ENCODE data around the gene LRRC59.
"Not testable (repeated sequence)": the region's sequence is repeated elsewhere in the genome, so short reads cannot be mapped to it uniquely, and the experiment has no call there.

The LRRC59 gene

DNA sequence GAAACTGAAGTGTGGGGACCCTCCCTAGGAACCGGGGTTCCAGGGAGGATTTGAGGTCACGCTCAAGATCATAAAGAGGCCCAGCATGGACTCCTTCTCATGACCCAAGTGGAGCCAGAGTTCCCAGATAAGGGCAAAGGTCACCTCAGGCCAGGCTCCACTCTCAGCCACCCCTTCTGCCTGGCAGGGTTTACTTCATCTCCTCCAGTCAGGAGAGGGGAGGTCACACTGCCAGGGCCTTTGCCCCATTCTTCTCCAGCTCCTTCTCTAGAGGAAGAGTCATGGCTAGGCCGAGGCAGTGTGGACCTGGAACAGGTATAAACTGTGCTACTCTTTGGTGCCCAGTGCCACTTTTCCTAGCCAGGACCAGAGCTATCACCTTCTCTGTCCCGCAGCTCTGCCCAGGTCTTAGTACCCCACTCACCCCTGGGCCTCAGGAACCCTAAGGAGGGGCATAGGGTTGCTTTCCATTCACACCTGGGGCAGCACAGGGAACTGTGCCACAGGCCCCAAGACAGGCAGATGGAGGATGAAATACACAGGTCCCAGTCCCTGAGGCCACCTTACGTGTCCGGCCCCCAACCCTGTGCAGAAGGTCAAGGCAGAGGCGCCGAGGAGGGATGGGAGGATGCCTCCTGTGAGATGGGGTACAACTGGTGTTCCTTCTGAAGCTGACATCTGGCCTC, 27.8 kb upstream of the LRRC59 start:
- DNase-seq (ENCODE audit: low read depth, low spot score) = no peak

DNA sequence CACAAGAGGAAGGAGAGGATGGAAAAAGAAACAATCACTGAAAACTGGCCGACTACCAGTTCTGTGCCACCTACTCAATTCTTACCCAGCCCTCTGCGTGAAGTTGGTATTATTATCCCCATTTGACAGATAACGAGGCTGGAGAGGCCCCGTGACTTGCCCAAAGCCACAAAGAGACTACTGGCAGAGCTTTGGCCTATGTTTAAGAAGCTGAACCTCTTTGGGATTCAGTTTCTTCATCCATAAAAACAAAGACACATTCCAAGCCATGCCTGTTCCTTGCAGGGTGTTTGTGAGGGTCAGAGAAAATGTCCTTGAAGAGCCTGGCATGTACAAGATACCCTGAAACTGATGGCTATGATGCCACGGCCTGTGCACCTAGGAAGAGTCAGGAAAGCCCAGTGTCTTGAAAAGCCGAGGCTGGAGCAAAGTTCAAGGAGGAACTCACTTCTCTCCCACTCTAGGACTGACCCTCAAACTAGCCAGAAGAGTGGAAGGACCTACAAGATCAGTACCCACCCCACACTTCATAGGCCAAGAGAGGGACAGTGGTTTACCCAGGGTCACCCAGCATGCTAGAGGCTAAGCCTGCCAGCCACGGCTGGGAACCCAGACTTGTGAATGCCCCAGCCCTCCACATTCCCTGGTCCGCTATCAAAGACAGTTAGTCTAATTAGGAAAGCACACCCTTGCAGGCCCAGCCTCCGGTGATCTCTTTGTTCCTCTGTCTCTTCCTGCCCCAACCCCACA, 27.1 kb upstream of the LRRC59 start:
- no peak for DNase-seq (ENCODE audit: low read depth, low spot score)
- peak overlapping the region; percentile 70 for H3K27ac ChIP-seq

More for the DNA sequence above, 27.8 kb upstream of the LRRC59 start:
- peak overlapping the region; percentile 87 for H3K27ac ChIP-seq

DNA sequence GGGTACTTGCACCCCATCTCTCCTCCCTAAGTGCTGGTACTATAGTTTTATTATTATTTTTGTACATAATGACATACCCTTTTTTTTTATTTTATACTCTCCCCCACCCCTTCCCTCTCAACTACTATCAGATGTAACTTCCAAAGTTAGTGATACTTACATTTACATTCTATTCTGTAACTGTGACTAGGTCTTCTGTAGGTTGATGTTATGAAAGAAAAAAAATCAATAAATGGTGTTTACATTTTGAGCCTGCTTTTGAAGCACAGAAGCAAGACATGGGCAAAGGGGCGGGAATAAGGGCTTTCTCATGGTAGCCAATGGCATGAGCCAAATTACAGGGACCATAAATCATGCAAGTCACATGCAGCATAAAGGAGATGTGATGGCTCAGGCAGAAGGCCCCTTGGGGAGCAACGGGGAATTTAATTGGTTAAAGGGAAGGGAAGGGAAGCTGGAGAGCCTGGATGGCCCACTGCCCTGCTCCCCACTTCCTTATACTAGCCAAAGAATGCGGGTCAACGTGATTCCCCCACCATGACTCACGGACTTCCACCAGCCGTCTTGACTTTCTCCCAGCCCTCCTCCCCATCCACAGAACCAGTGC, 26.3 kb upstream of the LRRC59 start:
- peak; percentile 92 for DNase-seq (ENCODE audit: low read depth, low spot score)
- H3K27ac ChIP-seq = peak overlapping the region; percentile 70

GRCh38 chr17:50422738-50423137, 25.4 kb upstream of the LRRC59 start:
- peak overlapping the region; percentile 70 for H3K27ac ChIP-seq
- DNase-seq (ENCODE audit: low read depth, low spot score) = no peak

DNA sequence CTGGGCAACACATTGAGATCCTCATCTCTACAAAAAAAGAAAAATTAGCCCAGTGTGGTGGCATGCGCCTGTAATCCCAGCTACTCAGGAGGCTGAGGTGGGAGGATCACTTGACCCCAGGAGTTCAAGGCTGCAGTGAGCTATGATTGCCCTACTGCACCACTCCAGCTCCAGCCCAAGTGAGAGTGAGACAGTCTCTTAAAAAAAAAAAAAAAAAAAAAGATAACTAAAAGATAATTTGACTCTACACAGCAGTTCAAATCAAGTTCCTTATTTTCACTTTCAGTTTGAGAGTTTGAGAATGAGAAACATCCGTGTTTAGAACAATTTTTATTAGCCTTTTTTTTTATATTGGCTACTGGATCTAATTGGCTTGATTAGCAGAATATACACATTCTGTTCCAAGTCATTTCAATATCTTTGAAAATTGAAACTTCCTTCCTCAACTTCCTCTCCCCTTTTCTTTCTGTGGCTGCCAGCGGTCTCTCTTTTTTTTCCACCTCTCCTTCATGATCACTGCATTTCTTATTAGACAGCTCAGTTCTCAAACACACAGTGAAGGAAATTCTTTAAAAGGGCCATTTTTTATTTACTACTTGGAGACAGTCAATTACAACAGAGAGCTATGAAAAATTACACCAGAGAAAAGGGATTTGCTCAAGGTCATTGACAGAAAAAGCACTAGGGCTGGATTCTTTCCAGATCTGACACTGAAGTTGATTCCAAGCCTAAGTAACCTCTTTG, 24.2 kb upstream of the LRRC59 start:
- DNase-seq (ENCODE audit: low read depth, low spot score) = no peak
- peak overlapping the region; percentile 2 for H3K27ac ChIP-seq

- DNase-seq (ENCODE audit: low read depth, low spot score) = no peak
- H3K27ac ChIP-seq = peak overlapping the region; percentile 2
Measured at GRCh38 chr17:50420419-50421112, 23.2 kb upstream of the LRRC59 start.

DNA sequence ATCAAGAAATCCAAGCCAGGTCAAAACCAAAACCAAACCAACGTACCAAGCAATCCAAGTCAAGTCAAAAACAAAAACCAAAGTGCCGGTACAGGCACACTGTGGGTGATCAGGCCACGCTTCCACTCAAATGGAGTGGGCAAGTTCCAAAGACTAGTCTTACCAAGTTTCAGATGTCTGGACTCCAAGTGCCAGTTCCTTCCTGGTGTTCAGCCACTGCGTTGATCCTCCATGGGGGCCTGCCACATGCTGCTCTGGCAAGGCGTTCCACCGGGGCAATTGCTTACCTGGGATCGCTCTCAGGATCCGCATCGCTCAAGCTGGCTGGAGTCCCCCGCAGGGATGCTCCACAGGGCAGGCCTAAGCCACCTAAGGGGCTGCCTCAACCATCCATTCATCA, 22.3 kb upstream of the LRRC59 start:
- H3K27ac ChIP-seq; DNase-seq (ENCODE audit: low read depth, low spot score): not testable (repeated sequence)

- peak overlapping the region; percentile 13 for H3K27ac ChIP-seq
- no peak for DNase-seq (ENCODE audit: low read depth, low spot score)
Measured at GRCh38 chr17:50414808-50415207, 17.5 kb upstream of the LRRC59 start.

DNA sequence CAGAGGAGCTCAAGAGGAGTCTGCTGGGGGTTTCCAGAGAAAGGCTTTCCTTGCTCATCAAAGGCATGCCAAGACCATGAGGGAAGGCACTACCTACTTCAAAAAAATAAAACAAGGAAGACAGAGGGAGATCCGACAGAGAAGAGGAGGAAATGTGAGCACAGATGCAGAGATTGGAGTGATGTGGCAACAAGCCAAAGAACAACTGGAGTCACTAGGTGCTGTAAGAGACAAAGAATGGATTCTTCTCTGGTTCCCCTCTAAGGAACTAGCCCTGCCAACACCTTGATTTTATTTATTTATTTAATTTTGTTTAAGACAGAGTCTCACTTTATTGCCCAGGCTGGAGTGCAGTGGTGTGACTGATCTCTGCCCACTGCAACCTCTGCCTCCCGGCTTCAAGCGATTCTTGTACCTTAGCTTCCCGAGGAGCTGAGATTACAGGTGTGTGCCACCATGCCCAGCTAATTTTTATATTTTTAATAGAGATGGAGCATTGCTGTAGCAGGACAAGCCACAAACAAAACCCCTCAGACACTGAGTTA, 14.9 kb upstream of the LRRC59 start:
- no peak overlapping the region for H3K27ac ChIP-seq
- no peak for DNase-seq (ENCODE audit: low read depth, low spot score)

DNA sequence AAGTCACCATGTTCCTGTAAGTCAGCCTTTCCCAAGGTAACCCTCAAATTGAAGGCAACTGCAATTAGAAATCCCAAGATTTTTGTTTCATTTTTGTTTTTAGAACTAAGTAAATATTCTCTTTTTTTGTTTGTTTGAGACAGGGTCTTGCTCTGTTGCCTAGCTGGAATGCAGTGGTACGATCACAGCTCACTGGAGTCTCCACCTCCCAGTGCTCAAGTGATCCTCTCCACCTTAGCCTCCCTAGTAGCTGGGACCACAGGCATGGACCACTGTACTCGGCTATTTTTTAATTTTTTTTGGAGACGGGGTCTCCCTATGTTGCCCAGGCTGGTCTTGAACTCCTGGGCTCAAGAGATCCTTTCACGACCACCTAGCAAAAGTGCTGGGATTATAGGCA, 10.6 kb upstream of the LRRC59 start:
- no peak overlapping the region for H3K27ac ChIP-seq
- no peak for DNase-seq (ENCODE audit: low read depth, low spot score)

DNA sequence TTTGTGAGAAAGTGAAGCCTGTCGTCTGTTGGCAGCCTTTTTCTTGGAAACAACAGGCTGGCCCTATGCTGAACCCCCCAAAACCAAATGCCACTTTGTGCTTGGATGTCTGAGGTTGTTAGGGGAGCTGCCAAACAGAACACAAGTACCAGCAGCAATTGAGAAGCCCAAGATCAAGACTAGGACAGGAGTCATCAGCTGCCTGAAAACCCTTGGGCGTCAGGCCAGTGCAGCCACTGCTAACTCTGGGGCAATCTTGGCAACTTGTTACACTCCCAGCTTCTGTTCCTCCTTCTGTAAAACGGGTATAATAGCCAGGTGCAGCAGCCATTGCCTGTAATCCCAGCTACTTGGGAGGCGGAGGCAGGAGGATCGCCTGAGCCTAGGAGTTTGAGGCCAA, 9.3 kb upstream of the LRRC59 start:
- no peak overlapping the region for H3K27ac ChIP-seq
- DNase-seq (ENCODE audit: low read depth, low spot score) = no peak

DNA sequence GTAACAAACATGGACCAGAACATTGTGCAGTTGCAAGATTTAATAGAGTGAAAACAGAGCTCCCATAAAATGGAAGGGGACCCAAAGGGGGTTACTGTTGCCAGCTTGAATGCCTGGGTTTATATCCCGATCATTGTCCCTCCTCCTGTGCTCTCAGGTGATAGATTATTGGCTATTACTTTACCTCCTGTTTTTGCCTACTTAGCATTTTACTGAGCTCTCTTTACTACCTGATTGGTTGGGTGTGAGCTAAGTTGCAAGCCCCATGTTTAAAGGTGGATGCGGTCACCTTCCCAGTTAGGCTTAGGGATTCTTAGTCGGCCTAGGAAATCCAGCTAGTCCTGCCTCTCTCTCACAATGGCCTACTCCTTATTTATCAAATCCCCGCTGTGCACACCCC, 8.0 kb upstream of the LRRC59 start:
- not testable (repeated sequence) for H3K27ac ChIP-seq; DNase-seq (ENCODE audit: low read depth, low spot score)

GRCh38 chr17:50399591-50399990, 2.3 kb upstream of the LRRC59 start:
- not testable (repeated sequence) for H3K27ac ChIP-seq; DNase-seq (ENCODE audit: low read depth, low spot score)

GRCh38 chr17:50398672-50399071, 1.3 kb upstream of the LRRC59 start:
- not testable (repeated sequence) for H3K27ac ChIP-seq

DNA sequence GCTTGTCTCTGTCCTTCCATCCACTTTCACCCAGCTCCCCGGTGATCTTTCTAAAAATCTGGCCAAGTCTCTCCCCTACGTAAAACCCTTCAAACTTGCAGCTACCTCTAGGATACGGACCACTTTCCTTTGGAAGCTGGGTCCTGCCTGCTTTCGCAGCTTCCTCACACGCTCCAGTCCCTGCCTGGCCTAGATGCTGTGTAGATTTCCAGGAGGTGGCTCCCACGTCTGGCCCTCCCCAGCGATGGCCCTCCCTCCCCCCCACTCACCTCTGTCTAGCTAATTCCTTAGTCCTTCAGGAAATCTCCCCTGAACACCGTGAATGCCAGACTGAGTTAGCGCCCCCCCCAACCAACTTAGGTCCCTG, 579 bp upstream of the LRRC59 start:
- no peak for DNase-seq (ENCODE audit: low read depth, low spot score)
- no peak overlapping the region for H3K27ac ChIP-seq

More at GRCh38 chr17:50398672-50399071, 1.3 kb upstream of the LRRC59 start:
- DNase-seq (ENCODE audit: low read depth, low spot score) = not testable (repeated sequence)

- H3K27ac ChIP-seq = peak overlapping the region; percentile 88
- no peak for DNase-seq (ENCODE audit: low read depth, low spot score)
Measured at GRCh38 chr17:50396261-50397110, 837 bp downstream of the LRRC59 start.

- no peak for DNase-seq (ENCODE audit: low read depth, low spot score)
- peak overlapping the region; percentile 88 for H3K27ac ChIP-seq
Measured at GRCh38 chr17:50394711-50395110, 2.6 kb downstream of the LRRC59 start.

GRCh38 chr17:50393700-50394099, 3.6 kb downstream of the LRRC59 start:
- H3K27ac ChIP-seq = peak overlapping the region; percentile 88
- DNase-seq (ENCODE audit: low read depth, low spot score) = no peak

DNA sequence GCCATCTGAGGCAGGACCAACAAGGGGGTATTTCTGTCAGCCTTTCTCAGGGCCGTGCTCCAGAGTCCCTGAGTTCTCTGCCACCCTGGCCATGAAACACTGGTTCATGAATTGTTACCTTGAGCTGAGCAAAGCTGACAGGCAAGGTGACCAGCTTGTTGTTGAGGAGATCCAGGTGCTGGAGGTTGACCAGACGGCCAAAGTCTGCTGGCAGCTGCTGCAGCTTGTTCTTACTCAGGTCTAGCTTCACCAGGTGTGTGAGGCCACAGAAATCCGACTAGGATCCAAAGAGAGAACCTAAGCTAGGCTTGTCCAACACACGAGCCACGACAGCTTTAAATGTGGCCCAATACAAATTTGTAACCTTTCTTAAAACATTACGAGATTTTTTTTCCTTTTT, 4.7 kb downstream of the LRRC59 start:
- no peak for DNase-seq (ENCODE audit: low read depth, low spot score)
- H3K27ac ChIP-seq = peak overlapping the region; percentile 88
